ENCODE measurements around the gene RERE.

Gene RERE

GRCh38 chr1:8562881-8563865, 254.3 kb downstream of the RERE start:
- H3K27ac ChIP-seq: no peak overlapping the region

GRCh38 chr1:8562222-8562621, 255.2 kb downstream of the RERE start:
- no peak overlapping the region for H3K27ac ChIP-seq
- no peak for TF ChIP-seq ZFX (IDR thresholded peaks at IDR 0.05)
- no peak for TF ChIP-seq CTCF (conservative IDR thresholded peaks at IDR 0.05)

More at GRCh38 chr1:8562881-8563865, 254.3 kb downstream of the RERE start:
- TF ChIP-seq ZFX (IDR thresholded peaks at IDR 0.05): no peak
- no peak for TF ChIP-seq CTCF (conservative IDR thresholded peaks at IDR 0.05)

- H3K27ac ChIP-seq: no peak overlapping the region
- TF ChIP-seq ZFX (IDR thresholded peaks at IDR 0.05) (no peak), CTCF (conservative IDR thresholded peaks at IDR 0.05) (peak; percentile 96)
These were observed 256.6 kb downstream of the RERE start for GRCh38 chr1:8560611-8561544.

GRCh38 chr1:8560035-8560434, 257.4 kb downstream of the RERE start:
- no peak for TF ChIP-seq CTCF (conservative IDR thresholded peaks at IDR 0.05)
- TF ChIP-seq ZFX (IDR thresholded peaks at IDR 0.05): no peak
- no peak overlapping the region for H3K27ac ChIP-seq

GRCh38 chr1:8555582-8555981, 261.9 kb downstream of the RERE start:
- no peak overlapping the region for H3K27ac ChIP-seq
- no peak for TF ChIP-seq ZFX (IDR thresholded peaks at IDR 0.05)
- TF ChIP-seq CTCF (conservative IDR thresholded peaks at IDR 0.05): no peak

GRCh38 chr1:8554956-8555534, 262.4 kb downstream of the RERE start:
- TF ChIP-seq ZFX (IDR thresholded peaks at IDR 0.05): no peak
- no peak for TF ChIP-seq CTCF (conservative IDR thresholded peaks at IDR 0.05)
- no peak overlapping the region for H3K27ac ChIP-seq

Measured in C4-2B (cell line).